HCT116 (cell line): Measurements from ENCODE around the gene ZP1. TPM values are rescaled to one million over a fixed set of nuclear protein-coding genes. Genes with fewer than 3 reads are reported as not detected.
A peak's percentile ranks its signal among the peaks of the same experiment; 100 is the strongest.

Experiments used
- ATAC-seq: fragments of 200-7000 bp; cut with Tn5 transposase; 2 replicates; pipeline ENCODE4 v1.9.1; 2020; ENCODE audit warnings: mild to moderate bottlenecking, moderate library complexity
- BruUV-seq: library from RNA; stranded (reverse); fragments of 400-500 nt; replicated peaks from 2 replicates; lab custom pipeline; 2021; lab: Mats Ljungman, UMichigan
- CTCF ChIA-PET: fragments of 300-600 bp; sonication (Branson Sonifier 250); formaldehyde crosslinking; loops from one replicate; lab custom pipeline; 2021; ENCODE audit warnings: antibody characterized with exemption; lab: Charles Lee
- POLR2A ChIA-PET: fragments of 300-600, 350-600 bp; sonication (Branson Sonifier 250); formaldehyde crosslinking; loops from one replicate; lab custom pipeline; 2021; ENCODE audit warnings: antibody characterized with exemption; lab: Charles Lee
- RAD21 ChIA-PET, 2 experiments: fragments of 300-600 bp; sonication (Branson Sonifier 250); formaldehyde crosslinking; loops; one replicate each; lab custom pipeline; 2023; ENCODE audit warnings: low total read pairs in 2 of 2; ENCODE audit not compliant: uncharacterized antibody in 2 of 2, unreplicated experiment in 2 of 2, low non-redundant PET in 1 of 2; lab: Charles Lee
- DNase-seq: peaks from one replicate; pipeline ENCODE4 v3.0.0-alpha.2; 2010; ENCODE audit warnings: low read depth, low spot score
- H2AFZ ChIP-seq: fragments of 200-600 bp; shearing (Covaris generic), sonication (generic); 2 replicates; pipeline ENCODE4 v1.6.1; 2017; ENCODE audit warnings: low read depth, mixed run types, mixed read lengths, antibody characterized with exemption, low read length; ENCODE audit not compliant: poor library complexity, severe bottlenecking
- H3K27ac ChIP-seq: 2 replicates; pipeline ENCODE4 v1.5.1; 2012; ENCODE audit warnings: low read depth, low read length
- H3K27me3 ChIP-seq: fragments of 200-600 bp; sonication (generic); 2 replicates; pipeline ENCODE4 v1.6.1; 2016; ENCODE audit warnings: mixed run types, low read length, mixed read lengths; ENCODE audit not compliant: insufficient read depth
- H3K36me3 ChIP-seq, 2 experiments: fragments of 200-500 bp in 1 of 2; fragments of 200-600 bp in 1 of 2; sonication (Bioruptor generic) in 1 of 2; sonication (generic) in 1 of 2; 2 replicates each; pipeline versions ENCODE4 v1.5.1 to v1.6.1; 2014 to 2016; ENCODE audit warnings: low read length in 2 of 2, inconsistent platforms in 1 of 2, mixed read lengths in 1 of 2, mixed run types in 1 of 2; ENCODE audit not compliant: insufficient read depth in 2 of 2, control insufficient read depth in 1 of 2
- H3K4me1 ChIP-seq, 2 experiments: fragments of 200-600 bp in 1 of 2; sonication (generic) in 1 of 2; 2 replicates each; pipeline versions ENCODE4 v1.5.1 to v1.6.1; 2012 to 2017; ENCODE audit warnings: low read length in 2 of 2, inconsistent platforms in 1 of 2, mild to moderate bottlenecking in 1 of 2, mixed read lengths in 1 of 2, mixed run types in 1 of 2, moderate library complexity in 1 of 2; ENCODE audit not compliant: insufficient read depth in 2 of 2, control insufficient read depth in 1 of 2
- H3K4me2 ChIP-seq: fragments of 200-600 bp; sonication (generic); 2 replicates; pipeline ENCODE4 v1.6.1; 2017; ENCODE audit warnings: mixed run types, low read length, mixed read lengths
- H3K4me3 ChIP-seq, 2 experiments: fragments of 200-600 bp in 1 of 2; sonication (generic) in 1 of 2; replicated peaks in 1 of 2; 2 replicates each; pipeline ENCODE4 v1.5.1; 2011 to 2016; ENCODE audit warnings: low read length in 2 of 2, control low read depth in 1 of 2, low read depth in 1 of 2, mild to moderate bottlenecking in 1 of 2, mixed read lengths in 1 of 2, mixed run types in 1 of 2
- H3K79me2 ChIP-seq: fragments of 200-600 bp; sonication (generic); 2 replicates; pipeline ENCODE4 v1.6.1; 2017; ENCODE audit warnings: mild to moderate bottlenecking, mixed run types, low read length, moderate library complexity, mixed read lengths; ENCODE audit not compliant: insufficient read depth
- H3K9ac ChIP-seq: fragments of 200-600 bp; sonication (generic); 2 replicates; pipeline ENCODE4 v1.6.1; 2016; ENCODE audit warnings: low read length, mixed read lengths
- H3K9me2 ChIP-seq: fragments of 200-600 bp; sonication (generic), shearing (Covaris generic); 2 replicates; pipeline ENCODE4 v1.6.1; 2017; ENCODE audit warnings: mixed run types, mild to moderate bottlenecking, moderate library complexity; ENCODE audit not compliant: insufficient read depth
- H3K9me3 ChIP-seq, 2 experiments: fragments of 200-500 bp in 1 of 2; fragments of 200-600 bp in 1 of 2; sonication (Bioruptor generic) in 1 of 2; sonication (generic) in 1 of 2; 2 replicates each; pipeline ENCODE4 v1.6.1; 2014 to 2017; ENCODE audit warnings: low read length in 2 of 2, mixed read lengths in 2 of 2, inconsistent platforms in 1 of 2, low read depth in 1 of 2, mild to moderate bottlenecking in 1 of 2, mixed run types in 1 of 2, moderate library complexity in 1 of 2; ENCODE audit not compliant: control insufficient read depth in 1 of 2, insufficient read depth in 1 of 2
- H4K20me1 ChIP-seq: fragments of 200-600 bp; sonication (generic), shearing (Covaris generic); 2 replicates; pipeline ENCODE4 v1.6.1; 2017; ENCODE audit warnings: mixed run types, mild to moderate bottlenecking, moderate library complexity; ENCODE audit not compliant: insufficient read depth
- CBX3 ChIP-seq: IDR thresholded peaks from 2 replicates; pipeline ENCODE4 v1.6.1; 2012; ENCODE audit warnings: low read depth
- EGR1 ChIP-seq: IDR thresholded peaks from 2 replicates; pipeline ENCODE4 v1.6.1; 2012; ENCODE audit warnings: low read depth
- FOSL1 ChIP-seq: IDR thresholded peaks from 2 replicates; pipeline ENCODE4 v1.6.1; 2012; ENCODE audit warnings: low read depth
- MAX ChIP-seq: IDR thresholded peaks from 2 replicates; pipeline ENCODE4 v1.6.1; 2012
- POLR2AphosphoS5 ChIP-seq: IDR thresholded peaks from 2 replicates; pipeline ENCODE4 v1.6.1; 2011; ENCODE audit warnings: mild to moderate bottlenecking, low read depth, low read length, moderate library complexity
- RAD21 ChIP-seq: IDR thresholded peaks from 2 replicates; pipeline ENCODE4 v1.6.1; 2012; ENCODE audit warnings: low read depth, mild to moderate bottlenecking
- ZFX ChIP-seq: fragments of 450-650 bp; IDR thresholded peaks from 2 replicates; pipeline ENCODE4 v1.6.1; 2017
- intact Hi-C: fragments of 100-400 bp; cut with micrococcal nuclease; formaldehyde crosslinking; loops from 2 replicates; pipeline ENCODE4 v1.10.0; 2022
- total RNA-seq: library from RNA; stranded (reverse); gene quantifications from one replicate; pipeline ENCODE4 v1.2.1, GENCODE V29; 2021; ENCODE audit not compliant: unreplicated experiment
- TF ChIP-seq, protein P1 (sequence below), 3 experiments: fragments of 200-600 bp in 1 of 3; sonication (generic) in 1 of 3; IDR thresholded peaks in 2 of 3; conservative IDR thresholded peaks in 1 of 3; 2 replicates each; pipeline ENCODE4 v1.5.1; 2012 to 2017; ENCODE audit warnings: low read depth in 2 of 3, low read length in 2 of 3, antibody characterized with exemption in 1 of 3, borderline replicate concordance in 1 of 3, control low read depth in 1 of 3, mild to moderate bottlenecking in 1 of 3, mixed read lengths in 1 of 3, mixed run types in 1 of 3, moderate library complexity in 1 of 3; ENCODE audit not compliant: insufficient read depth in 1 of 3
- TF ChIP-seq, protein P2 (sequence below): IDR thresholded peaks from 2 replicates; pipeline ENCODE4 v1.6.1; 2012

The ZP1 gene
- total RNA-seq, 1 experiment from 2014 or later = not detected

- no TSS peak for BruUV-seq
- TF ChIP-seq FOSL1 (no peak), POLR2AphosphoS5 (no peak), ZFX (no peak), MAX (no peak), CBX3 (no peak)
- DNase-seq (no peak), ATAC-seq (no peak)
- Histone ChIP-seq H3K27me3 (no peaks in the 10 kb centered on the region), H3K36me3 (peaks cover 4 to 5% of the 10 kb centered on the region in 2 experiments; a peak in 2 of 4 replicates), H2AFZ (no peak overlapping the region), H3K9ac (no peak overlapping the region), H3K9me3 (no peaks in the 10 kb centered on the region), H3K9me2 (no peaks in the 10 kb centered on the region), H3K4me3 (no peak overlapping the region), H3K27ac (no peak overlapping the region), H4K20me1 (no peaks in the 10 kb centered on the region), H3K79me2 (no peaks in the 10 kb centered on the region), H3K4me1 (no peaks in the 10 kb centered on the region), H3K4me2 (no peak overlapping the region)
- POLR2A ChIA-PET = no interaction called here
- intact Hi-C loops = no loop called here
- RAD21 ChIA-PET = no interaction called here
- CTCF ChIA-PET = no interaction called here
Observed at GRCh38 chr11:60880643-60881282, 13.4 kb downstream of the ZP1 start.

DNA sequence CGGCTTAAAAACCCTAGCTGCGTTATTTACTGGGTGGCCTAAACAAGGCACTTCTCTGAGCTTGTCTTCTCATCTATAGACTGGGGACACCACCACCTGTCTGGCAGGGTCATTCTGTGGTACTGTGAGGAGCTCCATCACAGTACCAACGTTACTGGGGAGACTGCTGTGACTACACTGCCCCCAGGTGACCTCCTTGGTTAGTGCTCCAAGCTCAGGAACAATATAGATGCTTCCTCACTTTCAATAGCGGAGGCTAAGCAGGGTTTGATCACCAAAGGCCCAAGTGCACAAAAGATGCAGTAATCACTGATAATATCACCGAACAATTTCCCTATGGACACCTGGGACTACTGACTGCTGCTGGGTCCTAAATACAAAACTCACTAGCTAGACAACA is 20.2 kb downstream of the ZP1 start:
- Histone ChIP-seq H3K4me1 (no peaks in the 10 kb centered on the region), H3K27me3 (no peaks in the 10 kb centered on the region), H3K9me2 (no peaks in the 10 kb centered on the region), H3K4me2 (no peak overlapping the region), H3K79me2 (no peaks in the 10 kb centered on the region), H3K36me3 (no peaks in the 10 kb centered on the region; a peak in 1 of 4 replicates), H3K4me3 (no peak overlapping the region), H2AFZ (no peak overlapping the region), H3K27ac (no peak overlapping the region), H3K9ac (no peak overlapping the region), H4K20me1 (no peaks in the 10 kb centered on the region), H3K9me3 (no peaks in the 10 kb centered on the region)
- CTCF ChIA-PET = interaction anchor here (0.7 to 1.8 kb wide), 17 partner anchors 9 to 300 kb away, joined by 3 to 86 read pairs (median 4); partner anchors contain the start of genes MS4A15 and VPS37C
- BruUV-seq = no TSS peak
- TF ChIP-seq, protein P1, sequence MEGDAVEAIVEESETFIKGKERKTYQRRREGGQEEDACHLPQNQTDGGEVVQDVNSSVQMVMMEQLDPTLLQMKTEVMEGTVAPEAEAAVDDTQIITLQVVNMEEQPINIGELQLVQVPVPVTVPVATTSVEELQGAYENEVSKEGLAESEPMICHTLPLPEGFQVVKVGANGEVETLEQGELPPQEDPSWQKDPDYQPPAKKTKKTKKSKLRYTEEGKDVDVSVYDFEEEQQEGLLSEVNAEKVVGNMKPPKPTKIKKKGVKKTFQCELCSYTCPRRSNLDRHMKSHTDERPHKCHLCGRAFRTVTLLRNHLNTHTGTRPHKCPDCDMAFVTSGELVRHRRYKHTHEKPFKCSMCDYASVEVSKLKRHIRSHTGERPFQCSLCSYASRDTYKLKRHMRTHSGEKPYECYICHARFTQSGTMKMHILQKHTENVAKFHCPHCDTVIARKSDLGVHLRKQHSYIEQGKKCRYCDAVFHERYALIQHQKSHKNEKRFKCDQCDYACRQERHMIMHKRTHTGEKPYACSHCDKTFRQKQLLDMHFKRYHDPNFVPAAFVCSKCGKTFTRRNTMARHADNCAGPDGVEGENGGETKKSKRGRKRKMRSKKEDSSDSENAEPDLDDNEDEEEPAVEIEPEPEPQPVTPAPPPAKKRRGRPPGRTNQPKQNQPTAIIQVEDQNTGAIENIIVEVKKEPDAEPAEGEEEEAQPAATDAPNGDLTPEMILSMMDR (IDR thresholded peaks at IDR 0.05 in 2 of 3, conservative IDR thresholded peaks at IDR 0.05 in 1 of 3; ENCODE audit: borderline replicate concordance in 1 of 3, insufficient read depth in 1 of 3, low read depth in 2 of 3, low read length in 2 of 3) = peak; percentile 61; a peak in 5 of 6 replicates
- peak; percentile 78 for TF ChIP-seq RAD21
- TF ChIP-seq, protein P2, sequence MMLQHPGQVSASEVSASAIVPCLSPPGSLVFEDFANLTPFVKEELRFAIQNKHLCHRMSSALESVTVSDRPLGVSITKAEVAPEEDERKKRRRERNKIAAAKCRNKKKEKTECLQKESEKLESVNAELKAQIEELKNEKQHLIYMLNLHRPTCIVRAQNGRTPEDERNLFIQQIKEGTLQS = no peak
- TF ChIP-seq EGR1 = no peak
- DNase-seq (peak; percentile 31), ATAC-seq (peak; percentile 95)
- POLR2A ChIA-PET = interaction anchor here (0.6 to 1.7 kb wide), 3 partner anchors 18 to 112 kb away, joined by 3 to 5 read pairs (median 4); partner anchors contain the start of gene PRPF19
- intact Hi-C loops = loop anchor here (1.0 to 5.0 kb wide), 3 partner anchors 56 to 185 kb away; no protein-coding TSS in a partner anchor
- RAD21 ChIA-PET = interaction anchor here (0.9 to 1.8 kb wide), 4 partner anchors 56 to 112 kb away, joined by 4 to 21 read pairs (median 10); no protein-coding TSS in a partner anchor
